GM12864 (cell line): Measurements from ENCODE around the gene BTG1.

ENCODE experiments used
- DNase-seq: peaks from one replicate; pipeline ENCODE4 v3.0.0-alpha.2; 2011; ENCODE audit warnings: low read depth
- H3K4me3 ChIP-seq: 2 replicates; pipeline ENCODE4 v1.5.1; 2011; ENCODE audit warnings: mild to moderate bottlenecking, low read depth, low read length, control low read depth
- TF ChIP-seq, protein P1 (sequence below): IDR thresholded peaks from 2 replicates; pipeline ENCODE4 v1.5.1; 2011; ENCODE audit warnings: low read depth, mild to moderate bottlenecking, moderate library complexity, low read length, control low read depth, inconsistent platforms; ENCODE audit errors: missing control alignments

BTG1 gene

DNA sequence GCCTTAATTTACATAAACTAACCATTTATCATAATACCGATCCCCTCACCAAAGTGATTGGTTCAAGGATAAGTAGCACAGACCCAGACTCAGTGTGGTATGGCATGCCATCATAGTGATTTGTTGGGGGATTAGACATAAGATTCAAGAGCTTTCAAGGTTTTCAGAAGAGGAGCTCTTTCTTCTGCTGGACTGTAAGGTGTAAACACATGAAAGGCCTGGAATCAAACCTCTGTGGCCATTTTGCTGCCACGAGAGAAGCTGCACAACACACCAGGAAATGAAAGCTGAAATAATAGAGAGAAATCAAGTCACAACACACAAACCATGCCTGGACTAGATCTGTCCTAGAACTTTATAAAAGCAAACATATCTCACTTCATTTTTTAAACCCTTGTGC is 30.8 kb downstream of the BTG1 start:
- no peak for DNase-seq
- no peak overlapping the region for H3K4me3 ChIP-seq
- TF ChIP-seq, protein P1, sequence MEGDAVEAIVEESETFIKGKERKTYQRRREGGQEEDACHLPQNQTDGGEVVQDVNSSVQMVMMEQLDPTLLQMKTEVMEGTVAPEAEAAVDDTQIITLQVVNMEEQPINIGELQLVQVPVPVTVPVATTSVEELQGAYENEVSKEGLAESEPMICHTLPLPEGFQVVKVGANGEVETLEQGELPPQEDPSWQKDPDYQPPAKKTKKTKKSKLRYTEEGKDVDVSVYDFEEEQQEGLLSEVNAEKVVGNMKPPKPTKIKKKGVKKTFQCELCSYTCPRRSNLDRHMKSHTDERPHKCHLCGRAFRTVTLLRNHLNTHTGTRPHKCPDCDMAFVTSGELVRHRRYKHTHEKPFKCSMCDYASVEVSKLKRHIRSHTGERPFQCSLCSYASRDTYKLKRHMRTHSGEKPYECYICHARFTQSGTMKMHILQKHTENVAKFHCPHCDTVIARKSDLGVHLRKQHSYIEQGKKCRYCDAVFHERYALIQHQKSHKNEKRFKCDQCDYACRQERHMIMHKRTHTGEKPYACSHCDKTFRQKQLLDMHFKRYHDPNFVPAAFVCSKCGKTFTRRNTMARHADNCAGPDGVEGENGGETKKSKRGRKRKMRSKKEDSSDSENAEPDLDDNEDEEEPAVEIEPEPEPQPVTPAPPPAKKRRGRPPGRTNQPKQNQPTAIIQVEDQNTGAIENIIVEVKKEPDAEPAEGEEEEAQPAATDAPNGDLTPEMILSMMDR, result no peak

DNA sequence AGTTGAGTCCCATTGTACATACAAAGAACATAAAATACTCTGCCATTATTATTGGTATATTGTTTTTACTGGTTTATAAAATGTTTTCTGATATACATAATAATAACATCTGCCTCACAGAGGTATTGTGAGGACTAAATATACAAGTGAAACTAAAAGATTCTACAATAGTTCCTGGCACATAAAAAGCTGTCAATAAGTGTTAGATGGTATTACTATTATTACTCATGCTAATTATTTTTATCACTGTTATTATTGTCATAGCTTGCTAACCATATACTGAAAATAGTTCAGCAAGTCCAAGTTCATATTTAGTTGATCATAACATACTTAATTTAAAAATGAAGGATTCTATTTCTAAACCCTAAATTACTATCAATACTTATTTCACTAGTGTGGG is 34.4 kb downstream of the BTG1 start:
- TF ChIP-seq, protein P1, result no peak

DNA sequence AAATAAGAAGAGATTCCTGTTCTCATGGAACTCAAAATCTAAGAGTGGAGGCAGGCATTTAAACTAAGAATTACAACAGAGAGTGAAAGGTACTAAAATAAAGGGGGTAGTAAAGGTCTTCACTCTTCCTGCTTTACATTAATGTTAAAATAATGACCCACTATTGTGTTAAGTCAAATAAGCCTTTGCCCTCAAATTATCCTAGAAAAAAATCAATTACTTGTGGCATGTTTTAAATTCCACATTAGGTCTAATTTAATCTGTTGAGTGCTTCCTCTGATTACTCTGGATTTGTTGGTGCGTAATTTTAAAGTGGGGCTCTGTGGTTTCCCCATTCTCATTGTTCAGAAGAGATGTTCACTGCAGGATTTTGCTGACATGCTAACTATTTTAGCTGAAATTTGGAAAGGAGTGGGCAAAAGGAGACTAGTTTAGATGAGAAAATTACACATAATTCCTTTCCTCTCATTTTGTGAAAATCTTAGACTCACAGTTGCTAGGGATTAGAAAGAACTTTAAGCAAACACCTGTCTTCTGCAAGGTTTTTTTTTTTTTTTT is 35.5 kb downstream of the BTG1 start:
- TF ChIP-seq, protein P1, result no peak
- no peak overlapping the region for H3K4me3 ChIP-seq
- no peak for DNase-seq

More for the DNA sequence above, 34.4 kb downstream of the BTG1 start:
- H3K4me3 ChIP-seq, result no peak overlapping the region
- DNase-seq, result no peak

DNA sequence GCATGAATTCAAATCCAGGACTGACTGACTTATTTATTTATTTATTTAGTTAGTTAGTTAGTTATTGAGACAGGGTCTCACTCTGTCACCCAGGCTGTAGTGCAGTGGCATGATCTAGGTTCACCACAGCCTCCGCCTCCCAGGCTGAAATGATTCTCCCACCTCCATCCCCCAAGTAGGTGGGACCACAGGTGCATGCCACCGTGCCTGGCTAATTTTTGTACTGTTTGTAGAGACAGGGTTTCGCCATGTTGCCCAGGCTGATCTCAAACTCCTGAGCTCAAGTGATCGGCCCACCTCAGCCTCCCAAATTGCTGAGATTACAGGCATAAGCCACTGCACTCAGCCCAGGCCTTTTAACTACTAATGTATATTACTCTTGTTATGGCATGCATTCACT is 36.0 kb downstream of the BTG1 start:
- no peak for DNase-seq
- TF ChIP-seq, protein P1, result no peak
- H3K4me3 ChIP-seq, result no peak overlapping the region

DNA sequence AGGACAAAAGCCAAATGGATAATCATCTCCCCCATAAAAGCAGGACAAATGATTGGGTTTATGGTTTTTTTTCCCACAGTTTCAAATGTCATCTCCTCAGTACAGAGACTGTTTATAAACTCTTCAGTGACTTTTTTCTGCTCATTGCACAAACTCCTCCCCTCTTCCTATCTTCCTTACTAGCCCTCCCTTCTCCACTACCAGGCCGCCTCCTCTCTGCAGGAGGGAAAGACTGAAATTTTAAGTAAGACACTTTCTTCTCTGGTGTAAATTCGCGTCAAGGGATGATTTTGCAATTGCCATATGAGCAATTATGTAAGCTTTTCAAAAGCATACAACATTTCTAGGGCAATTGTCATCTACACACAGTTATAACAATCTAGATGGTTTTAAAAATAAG is 37.0 kb downstream of the BTG1 start:
- TF ChIP-seq, protein P1, result no peak
- H3K4me3 ChIP-seq, result no peak overlapping the region
- no peak for DNase-seq

DNA sequence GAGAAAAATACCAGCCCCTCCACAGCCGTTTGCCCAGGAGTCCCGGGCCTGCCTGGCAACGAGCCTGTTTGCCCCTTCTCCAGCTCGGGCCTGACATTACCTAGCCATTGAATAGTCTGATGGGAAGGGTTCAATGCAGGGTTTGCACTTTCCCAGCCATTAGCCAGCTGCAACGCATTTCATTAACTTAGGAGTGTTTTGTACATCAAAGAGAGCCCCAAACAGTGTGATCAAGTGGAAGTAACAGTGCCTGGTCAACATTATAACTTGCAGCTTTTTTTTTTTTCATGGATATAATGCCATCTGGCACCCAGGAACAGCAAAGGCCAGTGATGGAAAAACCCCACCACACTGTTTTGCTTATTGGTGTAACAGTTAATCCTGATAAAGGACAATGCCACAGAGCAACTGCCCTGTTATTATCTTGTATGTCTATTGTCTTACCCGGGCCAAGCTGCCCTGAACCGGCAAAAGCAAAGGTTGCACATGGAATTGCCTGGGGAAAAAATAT is 38.0 kb downstream of the BTG1 start:
- DNase-seq, result no peak
- TF ChIP-seq, protein P1, result no peak
- H3K4me3 ChIP-seq, result no peak overlapping the region

DNA sequence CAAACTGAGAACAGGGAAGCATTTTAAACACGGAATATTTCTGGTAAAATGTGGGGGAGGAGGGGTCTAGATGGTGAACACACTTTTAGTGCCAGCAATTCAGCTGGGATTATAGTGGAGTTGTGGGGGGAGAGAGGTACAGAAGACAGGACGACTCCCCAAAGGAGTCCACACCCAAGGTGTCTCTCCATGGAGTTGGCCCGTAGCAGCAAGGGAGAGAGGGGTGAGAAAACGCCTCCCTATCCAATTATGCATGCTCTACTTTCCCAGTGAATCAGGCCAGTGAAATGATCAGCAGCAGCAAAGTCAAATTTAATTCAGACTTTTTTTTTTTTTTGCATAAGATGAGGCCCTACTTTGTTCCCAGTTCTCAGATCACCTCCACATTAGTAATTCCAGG is 38.6 kb downstream of the BTG1 start:
- no peak for DNase-seq
- TF ChIP-seq, protein P1, result no peak
- no peak overlapping the region for H3K4me3 ChIP-seq
